Kidney epithelial cell (primary cell): Measurements from ENCODE around the gene IFNW1. TPM values are rescaled to one million over a fixed set of nuclear protein-coding genes. Genes with fewer than 3 reads are reported as not detected.

ENCODE experiments used
- DNase-seq: peaks from one replicate; pipeline ENCODE4 v3.0.0-alpha.2; 2010; ENCODE audit warnings: low read depth
- H3K27me3 ChIP-seq: 2 replicates; pipeline ENCODE4 v1.6.0; 2011; ENCODE audit warnings: low read length; ENCODE audit not compliant: control insufficient read depth, insufficient read depth
- H3K36me3 ChIP-seq: 2 replicates; pipeline ENCODE4 v1.5.1; 2011; ENCODE audit warnings: low read length; ENCODE audit not compliant: control insufficient read depth, insufficient read depth
- H3K4me3 ChIP-seq: 2 replicates; pipeline ENCODE4 v1.5.1; 2011; ENCODE audit warnings: low read depth, mild to moderate bottlenecking, control low read depth, low read length
- CTCF ChIP-seq: IDR thresholded peaks from 2 replicates; pipeline ENCODE4 v1.5.1; 2011; ENCODE audit warnings: mild to moderate bottlenecking, moderate library complexity, low read length, control low read depth, inconsistent platforms; ENCODE audit not compliant: insufficient read depth, poor library complexity, severe bottlenecking
- total RNA-seq: library from RNA; depleted of rRNA; stranded (reverse); fragments of >200 nt; gene quantifications from 2 replicates; pipeline ENCODE4 v1.2.3, GENCODE V29; 2015

IFNW1 gene
- total RNA-seq, 1 donor from 2014 or later, result not detected

GRCh38 chr9:21097817-21098216 lies 43.8 kb downstream of the IFNW1 start:
- no peak for DNase-seq
- TF ChIP-seq CTCF, result no peak
- no peaks in the 10 kb centered on the region for H3K36me3 ChIP-seq
- H3K27me3 ChIP-seq, result no peaks in the 10 kb centered on the region
- H3K4me3 ChIP-seq, result no peak overlapping the region

DNA sequence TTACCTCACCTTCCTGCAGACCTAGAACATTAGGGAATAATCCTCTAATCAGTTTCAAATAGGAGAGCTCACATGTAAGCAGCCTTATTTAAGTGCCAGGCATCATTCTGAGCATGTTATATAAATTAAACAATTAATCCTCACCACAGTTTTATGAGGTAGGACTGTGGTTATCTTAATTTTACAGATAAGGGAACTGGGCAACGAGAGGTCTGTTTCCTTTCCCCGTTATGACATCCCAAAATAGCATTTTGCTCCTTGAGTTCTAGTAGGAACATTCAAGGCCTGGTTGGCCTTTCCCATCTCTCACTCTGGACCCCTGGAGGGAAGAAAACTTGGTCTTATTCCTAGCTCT lies 44.8 kb downstream of the IFNW1 start:
- Histone ChIP-seq H3K27me3 (no peaks in the 10 kb centered on the region), H3K4me3 (no peak overlapping the region), H3K36me3 (no peaks in the 10 kb centered on the region)
- TF ChIP-seq CTCF, result no peak
- no peak for DNase-seq

DNA sequence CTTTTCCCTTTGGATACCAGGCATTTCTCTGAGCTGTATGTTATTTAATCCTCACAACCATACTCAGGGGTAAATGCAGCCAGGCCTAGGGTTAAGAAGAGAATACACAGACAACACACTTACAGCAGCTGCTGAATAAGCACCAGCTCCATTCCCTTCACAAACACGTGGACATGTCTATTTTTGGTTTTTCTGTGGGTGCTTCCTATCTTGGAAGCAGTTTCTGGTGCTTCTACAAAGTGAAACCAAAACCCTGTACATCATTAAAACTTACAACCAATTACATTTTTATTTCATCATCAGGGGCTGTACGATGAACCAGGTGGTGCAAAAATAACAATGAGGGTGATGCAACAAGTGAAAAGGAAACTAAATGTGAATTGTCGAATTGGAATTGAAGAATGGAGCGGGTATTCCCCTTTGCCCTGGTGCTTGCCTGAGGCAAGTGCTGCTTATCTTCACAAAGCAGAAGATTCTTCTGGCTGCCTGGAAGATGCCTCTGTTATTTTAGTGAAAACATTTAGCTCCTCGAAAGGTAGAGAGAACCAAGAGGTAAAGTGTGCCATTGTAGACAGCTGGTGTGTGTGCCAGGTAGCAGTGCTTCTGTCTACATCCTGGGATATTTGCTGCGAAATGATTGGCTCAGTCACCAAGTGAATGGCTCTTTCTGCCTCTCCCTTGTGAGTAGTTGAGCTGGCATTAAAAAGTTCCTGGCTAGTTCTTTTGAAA lies 45.3 kb downstream of the IFNW1 start:
- no peak overlapping the region for H3K4me3 ChIP-seq
- no peaks in the 10 kb centered on the region for H3K36me3 ChIP-seq
- H3K27me3 ChIP-seq, result no peaks in the 10 kb centered on the region
- TF ChIP-seq CTCF, result no peak
- DNase-seq, result no peak

GRCh38 chr9:21095561-21095960 lies 46.1 kb downstream of the IFNW1 start:
- TF ChIP-seq CTCF, result no peak

More at GRCh38 chr9:21095561-21095960, 46.1 kb downstream of the IFNW1 start:
- no peak overlapping the region for H3K4me3 ChIP-seq
- no peak for DNase-seq
- H3K36me3 ChIP-seq, result no peaks in the 10 kb centered on the region
- no peaks in the 10 kb centered on the region for H3K27me3 ChIP-seq

Other genes starting within 250 kb of the IFNW1 start
- 0.46 and 0.62 TPM in 2 replicates for gene HACD4, start 110.2 kb downstream of the IFNW1 start, total RNA-seq
- gene IFNB1, start 63.9 kb downstream of the IFNW1 start, total RNA-seq, result not detected in 2 replicates
- not detected in 2 replicates for gene IFNA21, start 24.8 kb upstream of the IFNW1 start, total RNA-seq
- gene IFNA4, start 45.8 kb upstream of the IFNW1 start, total RNA-seq, result not detected in 2 replicates
- gene IFNA7, start 60.4 kb upstream of the IFNW1 start, total RNA-seq, result not detected in 2 replicates
- gene IFNA10, start 65.3 kb upstream of the IFNW1 start, total RNA-seq, result not detected in 2 replicates
- gene IFNA16, start 75.5 kb upstream of the IFNW1 start, total RNA-seq, result not detected in 2 replicates
- not detected in 2 replicates for gene IFNA17, start 86.4 kb upstream of the IFNW1 start, total RNA-seq
- gene IFNA14, start 98.2 kb upstream of the IFNW1 start, total RNA-seq, result not detected in 2 replicates
- not detected in 2 replicates for gene IFNA5, start 163.5 kb upstream of the IFNW1 start, total RNA-seq
- gene KLHL9, start 193.6 kb upstream of the IFNW1 start, total RNA-seq, result 26.8 and 28.3 TPM in 2 replicates
- gene IFNA6, start 209.1 kb upstream of the IFNW1 start, total RNA-seq, result not detected in 2 replicates
- gene IFNA13, start 226.2 kb upstream of the IFNW1 start, total RNA-seq, result not detected in 2 replicates
- not detected in 2 replicates for gene IFNA2, start 243.6 kb upstream of the IFNW1 start, total RNA-seq